ENCODE data around the gene PROSER2. TPM values are rescaled to one million over a fixed set of nuclear protein-coding genes. Genes with fewer than 3 reads are reported as not detected.

The PROSER2 gene
- polyA plus RNA-seq, 1 donor (not counting 4 experiments of a cell fraction or from before 2014, with no cell fraction given), result 10.2 TPM

GRCh38 chr10:11797847-11798633 lies 25.1 kb upstream of the PROSER2 start:
- dilution Hi-C loops (cut with MboI; ENCODE audit: extremely low pct_ligation_motif_present, low sequenced_read_pairs), result no loop called here
- FAIRE-seq (no peak), DNase-seq (ENCODE audit: low read depth, low spot score) (no peak)
- H3K4me3 ChIP-seq (ENCODE audit: control insufficient read depth in 2 of 3, extremely low read depth in 1 of 3, insufficient read depth in 2 of 3, low read depth in 1 of 3, low read length in 3 of 3), result no peak overlapping the region
- TF ChIP-seq, protein P1, sequence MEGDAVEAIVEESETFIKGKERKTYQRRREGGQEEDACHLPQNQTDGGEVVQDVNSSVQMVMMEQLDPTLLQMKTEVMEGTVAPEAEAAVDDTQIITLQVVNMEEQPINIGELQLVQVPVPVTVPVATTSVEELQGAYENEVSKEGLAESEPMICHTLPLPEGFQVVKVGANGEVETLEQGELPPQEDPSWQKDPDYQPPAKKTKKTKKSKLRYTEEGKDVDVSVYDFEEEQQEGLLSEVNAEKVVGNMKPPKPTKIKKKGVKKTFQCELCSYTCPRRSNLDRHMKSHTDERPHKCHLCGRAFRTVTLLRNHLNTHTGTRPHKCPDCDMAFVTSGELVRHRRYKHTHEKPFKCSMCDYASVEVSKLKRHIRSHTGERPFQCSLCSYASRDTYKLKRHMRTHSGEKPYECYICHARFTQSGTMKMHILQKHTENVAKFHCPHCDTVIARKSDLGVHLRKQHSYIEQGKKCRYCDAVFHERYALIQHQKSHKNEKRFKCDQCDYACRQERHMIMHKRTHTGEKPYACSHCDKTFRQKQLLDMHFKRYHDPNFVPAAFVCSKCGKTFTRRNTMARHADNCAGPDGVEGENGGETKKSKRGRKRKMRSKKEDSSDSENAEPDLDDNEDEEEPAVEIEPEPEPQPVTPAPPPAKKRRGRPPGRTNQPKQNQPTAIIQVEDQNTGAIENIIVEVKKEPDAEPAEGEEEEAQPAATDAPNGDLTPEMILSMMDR (optimal IDR thresholded peaks at IDR 0.05 in 1 of 3, IDR thresholded peaks at IDR 0.05 in 1 of 3, conservative IDR thresholded peaks at IDR 0.05 in 1 of 3; ENCODE audit: extremely low read depth in 1 of 3, insufficient read depth in 2 of 3, low read length in 3 of 3), result no peak
- no peak for TF ChIP-seq EZH2 (IDR thresholded peaks at IDR 0.05; ENCODE audit: low read length)
- H3K79me2 ChIP-seq (ENCODE audit: control insufficient read depth, insufficient read depth, low read length), result no peaks in the 10 kb centered on the region
- no peak overlapping the region for H3K9ac ChIP-seq (ENCODE audit: control insufficient read depth, extremely low read depth, insufficient read depth, low read length)
- H3K36me3 ChIP-seq (ENCODE audit: control insufficient read depth in 2 of 2, extremely low read depth in 1 of 2, insufficient read depth in 2 of 2, low read length in 2 of 2), result no peaks in the 10 kb centered on the region
- no peaks in the 10 kb centered on the region for H3K9me1 ChIP-seq (ENCODE audit: control insufficient read depth, extremely low read depth, insufficient read depth, low read length)
- H3K27me3 ChIP-seq (ENCODE audit: control insufficient read depth, extremely low read depth, insufficient read depth, low read length), result no peaks in the 10 kb centered on the region
- no peak overlapping the region for H3K27ac ChIP-seq (ENCODE audit: control insufficient read depth, insufficient read depth, low read length)
- no peaks in the 10 kb centered on the region for H4K20me1 ChIP-seq (ENCODE audit: control insufficient read depth, extremely low read depth, insufficient read depth, low read length)
- H2AFZ ChIP-seq (ENCODE audit: control insufficient read depth, low read length), result no peak overlapping the region
- no peak overlapping the region for H3K4me2 ChIP-seq (ENCODE audit: control insufficient read depth, extremely low read depth, insufficient read depth, low read depth, low read length)
- H3K4me1 ChIP-seq (ENCODE audit: control insufficient read depth, extremely low read depth, insufficient read depth, low read length), result peaks cover 6% of the 10 kb centered on the region
- no peaks in the 10 kb centered on the region for H3K9me3 ChIP-seq (ENCODE audit: control insufficient read depth, low read depth, low read length)

- no peaks in the 10 kb centered on the region for H3K79me2 ChIP-seq (ENCODE audit: control insufficient read depth, insufficient read depth, low read length)
- no peak overlapping the region for H3K4me2 ChIP-seq (ENCODE audit: control insufficient read depth, extremely low read depth, insufficient read depth, low read depth, low read length)
- H3K4me3 ChIP-seq (ENCODE audit: control insufficient read depth in 2 of 3, extremely low read depth in 1 of 3, insufficient read depth in 2 of 3, low read depth in 1 of 3, low read length in 3 of 3), result no peak overlapping the region
- H3K27ac ChIP-seq (ENCODE audit: control insufficient read depth, insufficient read depth, low read length), result no peak overlapping the region
- H3K9ac ChIP-seq (ENCODE audit: control insufficient read depth, extremely low read depth, insufficient read depth, low read length), result no peak overlapping the region
- DNase-seq (ENCODE audit: low read depth, low spot score), result no peak
- no peaks in the 10 kb centered on the region for H3K9me1 ChIP-seq (ENCODE audit: control insufficient read depth, extremely low read depth, insufficient read depth, low read length)
- H3K27me3 ChIP-seq (ENCODE audit: control insufficient read depth, extremely low read depth, insufficient read depth, low read length), result no peaks in the 10 kb centered on the region
- H3K4me1 ChIP-seq (ENCODE audit: control insufficient read depth, extremely low read depth, insufficient read depth, low read length), result peaks cover 1% of the 10 kb centered on the region
- no peaks in the 10 kb centered on the region for H3K36me3 ChIP-seq (ENCODE audit: control insufficient read depth in 2 of 2, extremely low read depth in 1 of 2, insufficient read depth in 2 of 2, low read length in 2 of 2)
- no peaks in the 10 kb centered on the region for H3K9me3 ChIP-seq (ENCODE audit: control insufficient read depth, low read depth, low read length)
- no peak overlapping the region for H2AFZ ChIP-seq (ENCODE audit: control insufficient read depth, low read length)
- dilution Hi-C loops (cut with MboI; ENCODE audit: extremely low pct_ligation_motif_present, low sequenced_read_pairs), result no loop called here
- TF ChIP-seq EZH2 (IDR thresholded peaks at IDR 0.05; ENCODE audit: low read length), result no peak
- TF ChIP-seq, protein P1 (optimal IDR thresholded peaks at IDR 0.05 in 1 of 3, IDR thresholded peaks at IDR 0.05 in 1 of 3, conservative IDR thresholded peaks at IDR 0.05 in 1 of 3; ENCODE audit: extremely low read depth in 1 of 3, insufficient read depth in 2 of 3, low read length in 3 of 3), result no peak
- no peak for FAIRE-seq
- no peaks in the 10 kb centered on the region for H4K20me1 ChIP-seq (ENCODE audit: control insufficient read depth, extremely low read depth, insufficient read depth, low read length)
These were observed 24.1 kb upstream of the PROSER2 start for GRCh38 chr10:11798845-11799735.
